Small intestine (tissue), 7 donors: ENCODE measurements around the gene CUL9. TPM values are rescaled to one million over a fixed set of nuclear protein-coding genes. Genes with fewer than 3 reads are reported as not detected.

Experiments
- DNase-seq, 2 donors: peaks; one replicate each; pipeline versions ENCODE4 v3.0.0 to v3.0.0-alpha.2; 2013
- FAIRE-seq: peaks from 2 replicates; lab custom pipeline; 2012; peaks lifted over from hg19 to GRCh38; lab: Jason Lieb, UNC
- H3K27ac ChIP-seq, 3 donors: one replicate each; pipeline ENCODE4 v1.5.1; 2013; ENCODE audit warnings: low read length in 2 of 3, mild to moderate bottlenecking in 2 of 3, control low read depth in 1 of 3, inconsistent platforms in 1 of 3, low read depth in 1 of 3, moderate library complexity in 1 of 3
- H3K27me3 ChIP-seq, 3 donors: one replicate each; pipeline ENCODE4 v1.6.1; 2013; ENCODE audit warnings: low read length in 3 of 3, inconsistent platforms in 1 of 3; ENCODE audit not compliant: control insufficient read depth in 3 of 3, insufficient read depth in 3 of 3
- H3K36me3 ChIP-seq, 3 donors: one replicate each; pipeline ENCODE4 v1.6.1; 2013; ENCODE audit warnings: low read length in 3 of 3, inconsistent platforms in 1 of 3, low read depth in 1 of 3, mild to moderate bottlenecking in 1 of 3, moderate library complexity in 1 of 3; ENCODE audit not compliant: control insufficient read depth in 3 of 3, insufficient read depth in 2 of 3
- H3K4me1 ChIP-seq, 3 donors: one replicate each; pipeline ENCODE4 v1.6.1; 2013; ENCODE audit warnings: low read length in 2 of 3, inconsistent platforms in 1 of 3, low read depth in 1 of 3, mild to moderate bottlenecking in 1 of 3, moderate library complexity in 1 of 3; ENCODE audit not compliant: control insufficient read depth in 3 of 3, insufficient read depth in 2 of 3
- H3K4me3 ChIP-seq, 3 donors: one replicate each; pipeline ENCODE4 v1.5.1; 2013; ENCODE audit warnings: low read length in 3 of 3, control low read depth in 1 of 3, inconsistent platforms in 1 of 3, low read depth in 1 of 3, mild to moderate bottlenecking in 1 of 3, moderate library complexity in 1 of 3
- H3K9me3 ChIP-seq, 2 donors: one replicate each; pipeline ENCODE4 v1.6.1; 2013; ENCODE audit warnings: low read depth in 1 of 2, low read length in 1 of 2; ENCODE audit not compliant: control insufficient read depth in 2 of 2, insufficient read depth in 1 of 2
- WGBS, 3 donors: extraction: QIAGEN DNeasy Blood & Tissue Kit; methylation state at CpG; one replicate each; pipeline ENCODE4 v1.1.7; 2013; 5-methylcytosine and 5-hydroxymethylcytosine counted together
- polyA plus RNA-seq, 4 donors: library from polyadenylated mRNA; stranded (reverse) in 3 of 4; unstranded in 1 of 4; fragments of 200-250 nt in 3 of 4; fragments of 120-200 nt in 1 of 4; gene quantifications; one replicate each; pipeline versions ENCODE4 v1.2.1 to v1.2.3, GENCODE V29; 2013
- donor health status: healthy with polysubstance abuse.
- donor health status: control.
- donor health status: control.
- donor health status: Bipolar disorder and iron deficiency.
- donor health status: healthy.

CUL9 gene
- polyA plus RNA-seq, 4 donors: 22.2 to 86.2 (median 52.5) TPM

DNA sequence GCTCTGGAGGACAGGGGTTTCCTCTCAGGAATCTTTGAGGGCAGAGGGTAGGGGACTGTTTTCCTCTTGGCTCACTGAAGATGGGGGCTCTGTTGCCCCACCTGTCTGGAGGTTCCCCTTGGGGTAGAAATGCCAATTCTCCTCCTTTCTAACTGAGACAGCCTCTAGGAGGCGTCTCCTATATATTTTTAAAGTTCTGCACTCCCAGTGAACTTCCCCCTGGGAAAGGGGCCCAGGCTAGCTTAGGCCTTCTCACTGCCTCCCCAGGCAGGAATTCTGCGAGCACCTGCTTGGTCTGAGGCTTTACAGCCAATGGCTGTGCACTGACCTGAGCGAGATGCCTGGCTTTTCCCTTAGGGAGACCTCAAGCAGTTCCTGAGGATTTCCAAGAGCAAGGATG lies 35.7 kb upstream of the CUL9 start:
- Histone ChIP-seq H3K4me3 (no peak overlapping the region), H3K9me3 (no peaks in the 10 kb centered on the region), H3K36me3 (peaks cover 0 to 49% (median 0%) of the 10 kb centered on the region in 3 donors), H3K27me3 (no peaks in the 10 kb centered on the region), H3K27ac (peak overlapping the region in 1 of 3 donors; percentile 30), H3K4me1 (peaks cover 0 to 33% (median 3%) of the 10 kb centered on the region in 3 donors)
- FAIRE-seq (no peak), DNase-seq (peak in 1 of 2 donors; percentile 65)
- WGBS, 3 donors: 57 to 84% (median 77%) methylated on average over 3 of the region's 3 CpGs

DNA sequence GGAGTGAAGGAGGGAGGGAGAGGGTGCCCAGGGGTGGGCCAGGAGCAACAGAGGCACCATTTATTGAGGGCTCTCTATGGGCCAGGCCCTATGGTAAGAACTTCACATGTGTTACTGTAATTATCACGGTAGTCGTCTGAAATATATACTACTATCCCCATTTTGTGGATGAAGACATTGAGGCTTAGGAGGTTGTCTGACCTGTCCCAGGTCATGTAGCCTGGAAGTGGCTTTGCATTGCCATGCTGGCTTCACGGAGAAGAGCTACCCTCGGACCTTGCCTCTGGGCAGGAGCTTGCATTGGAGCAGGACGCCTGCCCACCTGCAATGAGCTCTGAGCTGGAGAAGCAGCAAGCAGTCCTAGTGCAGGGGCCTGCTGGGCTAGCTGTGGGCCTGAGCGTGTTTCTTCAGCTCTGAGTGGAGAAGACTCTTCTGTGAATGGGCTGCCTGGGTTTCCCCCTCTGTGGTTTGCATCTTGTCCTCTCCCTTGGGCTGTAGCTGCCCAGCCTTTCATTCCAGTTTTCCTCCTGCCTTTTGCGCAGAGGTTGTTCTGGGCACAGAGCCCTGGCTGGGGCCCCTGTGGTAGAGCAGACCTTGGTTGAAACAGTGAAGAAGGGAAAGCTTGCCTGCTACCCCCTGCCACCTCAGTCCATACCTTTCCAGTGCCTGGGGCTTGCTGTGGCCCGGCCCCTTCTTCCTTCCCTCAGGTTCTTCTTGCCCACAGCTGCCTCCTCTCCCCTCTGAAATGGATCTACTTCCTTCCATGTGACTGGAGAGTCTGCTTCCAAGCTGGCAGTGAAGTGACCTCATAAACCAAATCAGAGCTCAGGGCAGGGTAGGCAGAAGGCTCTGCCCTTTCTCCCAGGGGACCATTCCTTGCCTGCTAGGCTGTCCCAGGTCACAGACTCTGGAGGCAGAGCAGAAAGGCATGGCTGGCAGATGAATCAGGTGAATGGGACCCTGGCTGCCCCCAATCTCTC lies 35.0 kb upstream of the CUL9 start:
- 90 to 93% (median 91%) methylated on average over 8 of the region's 8 CpGs for WGBS, 3 donors
- Histone ChIP-seq H3K4me1 (peaks cover 0 to 33% (median 3%) of the 10 kb centered on the region in 3 donors), H3K4me3 (no peak overlapping the region), H3K27ac (no peak overlapping the region), H3K9me3 (no peaks in the 10 kb centered on the region), H3K27me3 (no peaks in the 10 kb centered on the region), H3K36me3 (peaks cover 0 to 42% (median 0%) of the 10 kb centered on the region in 3 donors)
- DNase-seq (no peak), FAIRE-seq (no peak)

DNA sequence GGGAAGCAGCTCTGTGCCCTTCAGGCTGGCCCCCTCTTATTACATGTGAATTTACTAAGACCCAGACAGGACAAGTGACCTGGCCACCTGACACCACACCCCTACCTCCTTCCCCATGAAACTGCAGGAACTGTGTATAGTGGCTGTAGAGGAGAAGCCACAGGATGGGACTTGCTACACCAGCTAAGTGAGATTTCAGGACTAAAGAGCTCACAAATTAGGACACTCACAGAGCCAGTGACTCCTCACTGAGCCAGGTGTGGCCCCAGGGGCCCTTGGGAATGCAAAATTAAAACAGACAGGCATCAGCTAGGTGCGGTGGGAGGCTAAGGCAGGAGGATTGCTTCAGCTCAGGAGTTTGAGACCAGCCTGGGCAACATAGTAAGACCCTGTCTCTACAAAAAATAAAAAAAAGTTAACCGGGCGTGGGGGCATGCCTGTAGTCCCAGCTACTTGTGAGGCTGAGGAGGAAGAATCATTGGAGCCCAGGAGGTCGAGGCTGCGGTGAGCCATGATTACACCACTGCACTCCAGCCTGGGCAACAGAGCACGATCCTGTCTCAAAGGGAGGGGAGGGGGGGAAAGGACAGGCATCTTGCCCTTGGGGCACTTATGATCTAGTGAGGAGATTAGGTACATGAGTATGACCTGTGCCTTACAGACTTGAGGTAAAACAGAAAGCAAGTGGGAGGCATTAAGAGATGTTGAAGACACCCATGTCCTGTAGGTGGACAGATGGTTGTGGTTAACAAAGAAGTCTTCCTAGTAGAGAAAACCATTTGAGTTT lies 34.1 kb upstream of the CUL9 start:
- Histone ChIP-seq H3K4me1 (peaks cover 0 to 31% (median 3%) of the 10 kb centered on the region in 3 donors), H3K4me3 (no peak overlapping the region), H3K27me3 (no peaks in the 10 kb centered on the region), H3K36me3 (peaks cover 0 to 39% (median 0%) of the 10 kb centered on the region in 3 donors), H3K9me3 (no peaks in the 10 kb centered on the region), H3K27ac (no peak overlapping the region)
- 89 to 95% (median 93%) methylated on average over 6 of the region's 6 CpGs for WGBS, 3 donors
- FAIRE-seq: no peak
- no peak for DNase-seq

DNA sequence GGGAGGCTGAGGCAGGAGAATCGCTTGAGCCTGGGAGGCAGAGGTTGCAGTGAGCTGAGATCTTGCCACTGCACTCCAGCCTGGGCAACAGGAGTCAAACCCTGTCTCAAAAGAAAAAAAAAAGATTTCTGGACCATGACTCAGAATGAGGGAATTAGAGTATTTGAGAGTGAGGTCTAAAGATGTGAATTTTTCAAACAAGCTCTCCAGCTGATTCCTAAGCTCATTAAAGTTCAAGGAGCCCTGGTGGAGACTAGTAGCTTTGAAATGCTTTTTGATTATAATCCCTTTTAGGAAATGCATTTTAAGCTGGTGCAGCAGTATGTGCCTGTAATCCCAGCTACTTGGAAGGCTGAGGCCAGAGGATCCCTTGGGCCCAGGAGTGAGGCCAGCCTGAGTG lies 32.7 kb upstream of the CUL9 start:
- DNase-seq: no peak
- Histone ChIP-seq H3K9me3 (no peaks in the 10 kb centered on the region), H3K27me3 (no peaks in the 10 kb centered on the region), H3K27ac (no peak overlapping the region), H3K4me3 (no peak overlapping the region), H3K36me3 (peaks cover 0 to 41% (median 0%) of the 10 kb centered on the region in 3 donors), H3K4me1 (peaks cover 0 to 22% (median 0%) of the 10 kb centered on the region in 3 donors)
- WGBS, 3 donors: 94 to 100% (median 97%) methylated on average over 1 of the region's 1 CpG
- FAIRE-seq: no peak

DNA sequence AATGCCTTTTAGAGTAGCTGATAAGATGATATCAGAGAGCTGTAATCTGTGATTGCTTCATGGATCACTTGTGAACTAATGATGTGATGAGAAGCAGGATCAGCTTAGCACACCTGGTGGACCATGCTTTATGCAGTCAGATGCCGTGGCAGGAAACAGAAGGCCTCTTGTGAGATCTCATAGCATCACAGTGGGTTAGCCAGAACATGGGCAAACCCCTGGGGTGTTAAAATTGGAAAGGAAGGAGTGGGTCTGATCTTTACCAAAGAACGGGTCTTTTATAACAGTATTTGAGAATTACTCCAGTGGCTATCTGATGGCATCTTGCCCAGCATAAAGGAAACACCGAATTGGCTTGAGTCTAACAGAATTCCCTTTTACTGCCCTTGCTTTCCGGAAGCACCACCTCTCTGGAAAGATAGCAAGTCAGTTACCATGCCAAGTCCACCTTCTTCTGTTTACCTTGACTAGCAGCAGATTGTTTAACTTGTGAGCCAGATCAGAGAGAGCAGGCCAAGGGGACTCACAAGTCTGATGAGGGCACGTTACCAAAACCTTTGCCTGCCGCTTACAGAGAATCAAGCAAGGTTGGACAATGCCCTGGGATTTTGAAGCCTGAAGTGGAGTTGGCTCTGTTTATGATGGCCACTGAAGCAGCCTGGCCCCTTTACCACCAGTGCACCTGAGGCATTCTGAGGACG lies 31.8 kb upstream of the CUL9 start:
- DNase-seq (peak; percentile 55 to 56), FAIRE-seq (no peak)
- H3K27ac ChIP-seq: no peak overlapping the region
- no peak overlapping the region for H3K4me3 ChIP-seq
- peaks cover 0 to 40% (median 0%) of the 10 kb centered on the region in 3 donors for H3K36me3 ChIP-seq
- no peaks in the 10 kb centered on the region for H3K9me3 ChIP-seq
- H3K27me3 ChIP-seq: no peaks in the 10 kb centered on the region
- WGBS, 3 donors: 13 to 43% (median 30%) methylated on average over 7 of the region's 7 CpGs
- peaks cover 0 to 22% (median 0%) of the 10 kb centered on the region in 3 donors for H3K4me1 ChIP-seq

DNA sequence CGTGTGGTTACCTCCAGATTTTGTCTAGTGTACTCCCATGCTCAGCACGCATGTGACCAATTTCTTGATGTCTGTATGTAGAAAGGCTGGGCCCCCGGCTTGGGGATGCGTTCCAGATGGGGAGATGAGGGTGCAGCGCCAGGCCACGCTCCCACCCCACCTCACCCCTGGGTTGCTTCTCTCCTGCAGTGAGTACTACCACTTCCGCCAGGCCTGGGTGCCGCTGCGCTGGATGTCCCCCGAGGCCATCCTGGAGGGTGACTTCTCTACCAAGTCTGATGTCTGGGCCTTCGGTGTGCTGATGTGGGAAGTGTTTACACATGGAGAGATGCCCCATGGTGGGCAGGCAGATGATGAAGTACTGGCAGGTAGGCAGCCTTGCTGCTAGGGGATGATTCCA lies 22.4 kb upstream of the CUL9 start:
- H3K9me3 ChIP-seq: no peaks in the 10 kb centered on the region
- H3K36me3 ChIP-seq: peaks cover 0 to 29% (median 0%) of the 10 kb centered on the region in 3 donors
- H3K4me3 ChIP-seq: no peak overlapping the region
- DNase-seq (no peak), FAIRE-seq (no peak)
- no peaks in the 10 kb centered on the region for H3K4me1 ChIP-seq
- no peak overlapping the region for H3K27ac ChIP-seq
- WGBS, 3 donors: 93 to 97% (median 94%) methylated on average over 10 to 11 of the region's 11 CpGs
- H3K27me3 ChIP-seq: no peaks in the 10 kb centered on the region

DNA sequence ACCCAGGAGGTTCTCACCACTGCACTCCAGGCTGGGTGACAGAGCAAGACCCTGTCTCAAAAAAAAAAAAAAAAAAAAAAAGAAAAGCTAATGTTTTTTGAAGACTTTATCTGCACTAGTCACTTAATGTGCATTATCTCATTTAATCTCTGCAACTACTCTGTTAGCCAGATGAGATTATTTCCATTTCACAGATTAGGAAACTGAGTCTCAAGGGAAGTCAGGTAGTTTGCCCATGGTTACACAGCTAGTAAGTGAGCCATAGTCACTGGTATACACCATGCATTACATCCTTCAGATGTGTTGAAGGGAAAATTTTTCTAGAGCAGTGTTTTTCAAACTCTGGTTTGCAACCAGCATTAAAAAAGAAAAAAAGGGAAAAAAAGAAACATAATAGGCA lies 18.1 kb upstream of the CUL9 start:
- no peak overlapping the region for H3K27ac ChIP-seq
- no peak for FAIRE-seq
- no peaks in the 10 kb centered on the region for H3K27me3 ChIP-seq
- no peak overlapping the region for H3K4me3 ChIP-seq
- H3K4me1 ChIP-seq: no peaks in the 10 kb centered on the region
- no peaks in the 10 kb centered on the region for H3K9me3 ChIP-seq
- peaks cover 0 to 21% (median 0%) of the 10 kb centered on the region in 3 donors for H3K36me3 ChIP-seq
- no peak for DNase-seq
